Neural crest cell (in vitro differentiated cells): ENCODE data around the gene CBFA2T2. TPM values are rescaled to one million over a fixed set of nuclear protein-coding genes. Genes with fewer than 3 reads are reported as not detected.

Experiments
- DNase-seq: peaks from one replicate; pipeline ENCODE4 v3.0.0; 2021; ENCODE audit warnings: low read depth, mixed read lengths, low spot score
- H3K27ac Mint-ChIP-seq: one replicate; pipeline ENCODE4 v1.8.0; 2021; ENCODE audit warnings: mild to moderate bottlenecking, mixed read lengths; ENCODE audit not compliant: unreplicated experiment
- H3K27me3 Mint-ChIP-seq: 2 replicates; pipeline ENCODE4 v1.8.0; 2021; ENCODE audit warnings: low read depth, mild to moderate bottlenecking, mixed read lengths
- H3K36me3 Mint-ChIP-seq: 2 replicates; pipeline ENCODE4 v1.8.0; 2021; ENCODE audit warnings: low read depth, mild to moderate bottlenecking, mixed read lengths
- H3K4me1 Mint-ChIP-seq: 2 replicates; pipeline ENCODE4 v1.8.0; 2021; ENCODE audit warnings: mixed read lengths
- H3K4me3 Mint-ChIP-seq: one replicate; pipeline ENCODE4 v1.8.0; 2021; ENCODE audit warnings: mild to moderate bottlenecking, mixed read lengths
- H3K9me3 Mint-ChIP-seq: 2 replicates; pipeline ENCODE4 v1.8.0; 2021; ENCODE audit warnings: mixed read lengths
- CTCF ChIP-seq: fragments of 200-600 bp; sonication (generic); conservative IDR thresholded peaks from 2 replicates; pipeline ENCODE4 v1.5.0; 2021; ENCODE audit warnings: antibody characterized with exemption, mild to moderate bottlenecking
- total RNA-seq: library from RNA; stranded (reverse); gene quantifications from 2 replicates; pipeline ENCODE4 v1.2.1, GENCODE V29; 2021

CBFA2T2 gene
- total RNA-seq, 1 donor from 2014 or later = 36.5 TPM

- no peak for TF ChIP-seq CTCF
- Mint-ChIP-seq H3K27me3 (peaks cover 21% of the 10 kb centered on the region), H3K27ac (no peak overlapping the region), H3K4me3 (peak overlapping the region; percentile 80), H3K9me3 (no peaks in the 10 kb centered on the region), H3K36me3 (peaks cover 12% of the 10 kb centered on the region), H3K4me1 (peaks cover 64% of the 10 kb centered on the region)
- no peak for DNase-seq
Observed at GRCh38 chr20:33669224-33669623, 179.3 kb downstream of the CBFA2T2 start.

- no peak for TF ChIP-seq CTCF
Observed at GRCh38 chr20:33669873-33670640, 180.2 kb downstream of the CBFA2T2 start.

GRCh38 chr20:33670715-33671499, 181.0 kb downstream of the CBFA2T2 start:
- H3K4me3 Mint-ChIP-seq = peak overlapping the region; percentile 90
- no peaks in the 10 kb centered on the region for H3K9me3 Mint-ChIP-seq
- no peak overlapping the region for H3K27ac Mint-ChIP-seq
- H3K27me3 Mint-ChIP-seq = peaks cover 23% of the 10 kb centered on the region
- peaks cover 12% of the 10 kb centered on the region for H3K36me3 Mint-ChIP-seq
- no peak for TF ChIP-seq CTCF
- peaks cover 65% of the 10 kb centered on the region for H3K4me1 Mint-ChIP-seq
- no peak for DNase-seq

More at GRCh38 chr20:33669873-33670640, 180.2 kb downstream of the CBFA2T2 start:
- Mint-ChIP-seq H3K27me3 (peaks cover 21% of the 10 kb centered on the region), H3K4me3 (peak overlapping the region; percentile 80), H3K9me3 (no peaks in the 10 kb centered on the region), H3K36me3 (peaks cover 12% of the 10 kb centered on the region), H3K27ac (peak overlapping the region; percentile 88), H3K4me1 (peaks cover 62% of the 10 kb centered on the region)
- DNase-seq = no peak

- Mint-ChIP-seq H3K36me3 (peaks cover 12% of the 10 kb centered on the region), H3K9me3 (no peaks in the 10 kb centered on the region), H3K4me3 (peak overlapping the region; percentile 90), H3K27me3 (peaks cover 19% of the 10 kb centered on the region), H3K4me1 (peaks cover 64% of the 10 kb centered on the region), H3K27ac (no peak overlapping the region)
- TF ChIP-seq CTCF = no peak
- DNase-seq = no peak
Observed at GRCh38 chr20:33671573-33672288, 181.8 kb downstream of the CBFA2T2 start.

GRCh38 chr20:33672426-33673113, 182.7 kb downstream of the CBFA2T2 start:
- H3K9me3 Mint-ChIP-seq = no peaks in the 10 kb centered on the region
- peaks cover 15% of the 10 kb centered on the region for H3K36me3 Mint-ChIP-seq
- H3K27me3 Mint-ChIP-seq = peaks cover 18% of the 10 kb centered on the region
- DNase-seq = no peak
- peak overlapping the region; percentile 90 for H3K4me3 Mint-ChIP-seq
- no peak for TF ChIP-seq CTCF
- H3K4me1 Mint-ChIP-seq = peaks cover 66% of the 10 kb centered on the region
- H3K27ac Mint-ChIP-seq = peak overlapping the region; percentile 57
